HepG2 (cell line): ENCODE results near the gene ZPR1. TPM values are rescaled to one million over a fixed set of nuclear protein-coding genes. Genes with fewer than 3 reads are reported as not detected.

Experiments
- ARHGAP35 ChIP-seq: sonication (generic); formaldehyde crosslinking; IDR thresholded peaks from 2 replicates; pipeline ENCODE4 v1.9.0; 2022; ENCODE audit warnings: mild to moderate bottlenecking, inconsistent platforms, moderate library complexity, missing genetic modification reagents, borderline replicate concordance
- ARID5B ChIP-seq: IDR thresholded peaks from 2 replicates; pipeline ENCODE4 v1.4.0; 2020; ENCODE audit warnings: mild to moderate bottlenecking, missing genetic modification reagents
- E2F2 ChIP-seq: sonication (generic); formaldehyde crosslinking; IDR thresholded peaks from 2 replicates; pipeline ENCODE4 v1.4.0; 2020; ENCODE audit warnings: missing genetic modification reagents, borderline replicate concordance
- KAT7 ChIP-seq: IDR thresholded peaks from 2 replicates; pipeline ENCODE4 v1.6.1; 2018; ENCODE audit warnings: borderline replicate concordance, missing compliant biosample characterization
- LBX2 ChIP-seq: sonication (generic); formaldehyde crosslinking; IDR thresholded peaks from 2 replicates; pipeline ENCODE4 v1.5.0; 2020; ENCODE audit warnings: missing genetic modification reagents, mild to moderate bottlenecking, borderline replicate concordance
- MYPOP ChIP-seq: sonication (generic); formaldehyde crosslinking; IDR thresholded peaks from 2 replicates; pipeline ENCODE4 v1.8.1; 2023; ENCODE audit warnings: mild to moderate bottlenecking, moderate library complexity, missing genetic modification reagents
- PTBP1 ChIP-seq: fragments of 200-400 bp; formaldehyde crosslinking; IDR thresholded peaks from 2 replicates; pipeline ENCODE4 v1.6.1; 2018; ENCODE audit warnings: low read length, low read depth; ENCODE audit not compliant: poor library complexity, severe bottlenecking
- SOX13 ChIP-seq, 3 experiments: fragments of 450-650 bp in 1 of 3; sonication (generic) in 1 of 3; formaldehyde crosslinking in 1 of 3; IDR thresholded peaks in 2 of 3; conservative IDR thresholded peaks in 1 of 3; 2 replicates each; pipeline versions ENCODE4 v1.5.0 to v1.6.1; 2016 to 2020; ENCODE audit warnings: antibody characterized with exemption in 1 of 3, mild to moderate bottlenecking in 1 of 3, missing compliant biosample characterization in 1 of 3, missing genetic modification reagents in 1 of 3, moderate library complexity in 1 of 3
- ZFP36L2 ChIP-seq: sonication (generic); formaldehyde crosslinking; IDR thresholded peaks from 2 replicates; pipeline ENCODE4 v1.4.0; 2020; ENCODE audit warnings: missing genetic modification reagents
- ZNF770 ChIP-seq: sonication (generic); formaldehyde crosslinking; IDR thresholded peaks from 2 replicates; pipeline ENCODE4 v1.5.0; 2020; ENCODE audit warnings: mild to moderate bottlenecking, missing genetic modification reagents
- polyA plus RNA-seq, 8 experiments: library from polyadenylated mRNA; depleted of rRNA in 3 of 8; stranded (reverse) in 7 of 8; unstranded in 1 of 8; fragments of >200 nt; fragmentation: Illumina TruSeq in 4 of 8; extraction: Trizol in 4 of 8; gene quantifications; 2 replicates each; pipeline versions ENCODE4 v1.2.1 to v1.2.3, GENCODE V29; 2011 to 2016; ENCODE audit warnings: low read depth in 4 of 8, missing spikeins in 1 of 8, mixed read lengths in 1 of 8; ENCODE audit not compliant: insufficient read depth in 1 of 8
- total RNA-seq, 5 experiments: library from RNA; depleted of rRNA; stranded (reverse); fragments of >200 nt; fragmentation: Illumina TruSeq; extraction: Trizol; gene quantifications; 2 replicates each; pipeline ENCODE4 v1.2.3, GENCODE V29; 2016; ENCODE audit warnings: low read depth in 1 of 5
- TF ChIP-seq, protein P1 (sequence below): sonication (generic); formaldehyde crosslinking; IDR thresholded peaks from 2 replicates; pipeline ENCODE4 v1.9.0; 2022; ENCODE audit warnings: low read depth, missing genetic modification reagents
- TF ChIP-seq, protein P2 (sequence below): sonication (generic); formaldehyde crosslinking; IDR thresholded peaks from 2 replicates; pipeline ENCODE4 v1.8.1; 2023; ENCODE audit warnings: mild to moderate bottlenecking, missing genetic modification reagents, borderline replicate concordance
- TF ChIP-seq, protein P3 (sequence below): sonication (generic); formaldehyde crosslinking; conservative IDR thresholded peaks from 2 replicates; pipeline ENCODE4 v1.8.0; 2022; ENCODE audit warnings: low read depth, missing genetic modification reagents

The ZPR1 gene
- total and polyA plus RNA-seq, 2 of the 13 experiments (the other 11 are each of a cell fraction or from before 2014, with no cell fraction given) = 40.0 to 79.3 TPM

GRCh38 chr11:116833816-116834534 lies 46.2 kb upstream of the ZPR1 start (continued):
- TF ChIP-seq PTBP1 (no peak), ARID5B (CRISPR knock-in tag) (peak; percentile 82), E2F2 (CRISPR knock-in tag) (no peak), ZFP36L2 (CRISPR knock-in tag) (no peak), ARHGAP35 (CRISPR knock-in tag) (no peak), KAT7 (CRISPR knock-in tag) (no peak), ZNF770 (CRISPR knock-in tag) (0 out of 2 replicates have a peak, but pooled peaks have one; percentile 19), SOX13 (IDR thresholded peaks at IDR 0.05) (0 out of 2 replicates have a peak, but pooled peaks have one; percentile 11), SOX13 (CRISPR knock-in tag; conservative IDR thresholded peaks at IDR 0.05 in 1 of 2, IDR thresholded peaks at IDR 0.05 in 1 of 2) (peak in 1 of 2 experiments; percentile 78; a peak in 2 of 4 replicates), MYPOP (CRISPR knock-in tag) (peak; percentile 75), LBX2 (CRISPR knock-in tag) (no peak)
- TF ChIP-seq, protein P1, sequence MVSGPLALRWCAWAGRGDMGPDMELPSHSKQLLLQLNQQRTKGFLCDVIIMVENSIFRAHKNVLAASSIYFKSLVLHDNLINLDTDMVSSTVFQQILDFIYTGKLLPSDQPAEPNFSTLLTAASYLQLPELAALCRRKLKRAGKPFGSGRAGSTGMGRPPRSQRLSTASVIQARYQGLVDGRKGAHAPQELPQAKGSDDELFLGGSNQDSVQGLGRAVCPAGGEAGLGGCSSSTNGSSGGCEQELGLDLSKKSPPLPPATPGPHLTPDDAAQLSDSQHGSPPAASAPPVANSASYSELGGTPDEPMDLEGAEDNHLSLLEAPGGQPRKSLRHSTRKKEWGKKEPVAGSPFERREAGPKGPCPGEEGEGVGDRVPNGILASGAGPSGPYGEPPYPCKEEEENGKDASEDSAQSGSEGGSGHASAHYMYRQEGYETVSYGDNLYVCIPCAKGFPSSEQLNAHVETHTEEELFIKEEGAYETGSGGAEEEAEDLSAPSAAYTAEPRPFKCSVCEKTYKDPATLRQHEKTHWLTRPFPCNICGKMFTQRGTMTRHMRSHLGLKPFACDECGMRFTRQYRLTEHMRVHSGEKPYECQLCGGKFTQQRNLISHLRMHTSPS = no peak; the same call in 1 of the 2 replicates
- TF ChIP-seq, protein P2, sequence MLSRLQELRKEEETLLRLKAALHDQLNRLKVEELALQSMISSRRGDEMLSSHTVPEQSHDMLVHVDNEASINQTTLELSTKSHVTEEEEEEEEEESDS = 0 out of 2 replicates have a peak, but pooled peaks have one; percentile 20
- TF ChIP-seq, protein P3, sequence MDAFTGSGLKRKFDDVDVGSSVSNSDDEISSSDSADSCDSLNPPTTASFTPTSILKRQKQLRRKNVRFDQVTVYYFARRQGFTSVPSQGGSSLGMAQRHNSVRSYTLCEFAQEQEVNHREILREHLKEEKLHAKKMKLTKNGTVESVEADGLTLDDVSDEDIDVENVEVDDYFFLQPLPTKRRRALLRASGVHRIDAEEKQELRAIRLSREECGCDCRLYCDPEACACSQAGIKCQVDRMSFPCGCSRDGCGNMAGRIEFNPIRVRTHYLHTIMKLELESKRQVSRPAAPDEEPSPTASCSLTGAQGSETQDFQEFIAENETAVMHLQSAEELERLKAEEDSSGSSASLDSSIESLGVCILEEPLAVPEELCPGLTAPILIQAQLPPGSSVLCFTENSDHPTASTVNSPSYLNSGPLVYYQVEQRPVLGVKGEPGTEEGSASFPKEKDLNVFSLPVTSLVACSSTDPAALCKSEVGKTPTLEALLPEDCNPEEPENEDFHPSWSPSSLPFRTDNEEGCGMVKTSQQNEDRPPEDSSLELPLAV = no peak
